HepG2 (cell line): ENCODE data around the gene FBXO44. TPM values are rescaled to one million over a fixed set of nuclear protein-coding genes. Genes with fewer than 3 reads are reported as not detected.

Experiments used
- ARNT ChIP-seq: fragments of 450-650 bp; IDR thresholded peaks from 2 replicates; pipeline ENCODE4 v1.6.1; 2017
- BRD4 ChIP-seq: sonication (generic); formaldehyde crosslinking; IDR thresholded peaks from 2 replicates; pipeline ENCODE4 v1.4.0; 2020; ENCODE audit warnings: missing genetic modification reagents
- FOXK1 ChIP-seq: sonication (generic); formaldehyde crosslinking; IDR thresholded peaks from 2 replicates; pipeline ENCODE4 v1.4.0; 2020; ENCODE audit warnings: low read depth, missing genetic modification reagents, borderline replicate concordance
- GRHL1 ChIP-seq: sonication (generic); formaldehyde crosslinking; conservative IDR thresholded peaks from 2 replicates; pipeline ENCODE4 v1.8.0; 2022; ENCODE audit warnings: missing genetic modification reagents
- HMG20B ChIP-seq: conservative IDR thresholded peaks from 2 replicates; pipeline ENCODE4 v1.6.1; 2016; ENCODE audit warnings: missing genetic modification reagents, missing compliant biosample characterization
- KDM2A ChIP-seq: sonication (generic); formaldehyde crosslinking; IDR thresholded peaks from 2 replicates; pipeline ENCODE4 v1.4.0; 2020; ENCODE audit warnings: low read depth, missing genetic modification reagents, borderline replicate concordance
- MED13 ChIP-seq: sonication (generic); formaldehyde crosslinking; IDR thresholded peaks from 2 replicates; pipeline ENCODE4 v1.5.0; 2020; ENCODE audit warnings: missing genetic modification reagents
- POGK ChIP-seq: sonication (generic); formaldehyde crosslinking; conservative IDR thresholded peaks from 2 replicates; pipeline ENCODE4 v1.8.0; 2022; ENCODE audit warnings: mild to moderate bottlenecking, moderate library complexity, missing genetic modification reagents
- RBM39 ChIP-seq: fragments of 200-400 bp; formaldehyde crosslinking; IDR thresholded peaks from one replicate; pipeline ENCODE4 v1.6.1; 2018; ENCODE audit warnings: antibody characterized with exemption, mild to moderate bottlenecking, low read depth, low read length; ENCODE audit not compliant: poor library complexity, severe bottlenecking
- RCOR2 ChIP-seq: IDR thresholded peaks from 2 replicates; pipeline ENCODE4 v1.6.1; 2016; ENCODE audit warnings: missing biosample characterization, missing genetic modification reagents
- TBX2 ChIP-seq: sonication (generic); formaldehyde crosslinking; IDR thresholded peaks from 2 replicates; pipeline ENCODE4 v1.5.0; 2020; ENCODE audit warnings: missing genetic modification reagents, mild to moderate bottlenecking, borderline replicate concordance
- ZBTB7A ChIP-seq: sonication (generic); formaldehyde crosslinking; IDR thresholded peaks from 2 replicates; pipeline ENCODE4 v1.8.0; 2022; ENCODE audit warnings: mild to moderate bottlenecking, missing genetic modification reagents
- ZNF3 ChIP-seq: IDR thresholded peaks from 2 replicates; pipeline ENCODE4 v1.7.0; 2017; ENCODE audit warnings: inconsistent platforms
- ZNF547 ChIP-seq: sonication (generic); formaldehyde crosslinking; IDR thresholded peaks from 2 replicates; pipeline ENCODE4 v1.5.1; 2020; ENCODE audit warnings: mild to moderate bottlenecking, missing genetic modification reagents
- ZNF747 ChIP-seq: sonication (generic); formaldehyde crosslinking; IDR thresholded peaks from 2 replicates; pipeline ENCODE4 v1.8.1; 2023; ENCODE audit warnings: missing genetic modification reagents, mild to moderate bottlenecking, borderline replicate concordance
- polyA plus RNA-seq, 8 experiments: library from polyadenylated mRNA; depleted of rRNA in 3 of 8; stranded (reverse) in 7 of 8; unstranded in 1 of 8; fragments of >200 nt; fragmentation: Illumina TruSeq in 4 of 8; extraction: Trizol in 4 of 8; gene quantifications; 2 replicates each; pipeline versions ENCODE4 v1.2.1 to v1.2.3, GENCODE V29; 2011 to 2016; ENCODE audit warnings: low read depth in 4 of 8, missing spikeins in 1 of 8, mixed read lengths in 1 of 8; ENCODE audit not compliant: insufficient read depth in 1 of 8
- total RNA-seq, 5 experiments: library from RNA; depleted of rRNA; stranded (reverse); fragments of >200 nt; fragmentation: Illumina TruSeq; extraction: Trizol; gene quantifications; 2 replicates each; pipeline ENCODE4 v1.2.3, GENCODE V29; 2016; ENCODE audit warnings: low read depth in 1 of 5
- TF ChIP-seq, protein P1 (sequence below): sonication (generic); formaldehyde crosslinking; IDR thresholded peaks from 2 replicates; pipeline ENCODE4 v1.5.0; 2020; ENCODE audit warnings: mild to moderate bottlenecking, missing genetic modification reagents
- TF ChIP-seq, protein P2 (sequence below): sonication (generic); formaldehyde crosslinking; IDR thresholded peaks from 2 replicates; pipeline ENCODE4 v1.9.0; 2022; ENCODE audit warnings: low read depth, missing genetic modification reagents
- TF ChIP-seq, protein P3 (sequence below): sonication (generic); formaldehyde crosslinking; IDR thresholded peaks from 2 replicates; pipeline ENCODE4 v1.5.1; 2020; ENCODE audit warnings: mild to moderate bottlenecking, missing genetic modification reagents, moderate library complexity

Gene FBXO44
- total and polyA plus RNA-seq, 2 of the 13 experiments (the other 11 are each of a cell fraction or from before 2014, with no cell fraction given), result 22.4 to 27.9 TPM

DNA sequence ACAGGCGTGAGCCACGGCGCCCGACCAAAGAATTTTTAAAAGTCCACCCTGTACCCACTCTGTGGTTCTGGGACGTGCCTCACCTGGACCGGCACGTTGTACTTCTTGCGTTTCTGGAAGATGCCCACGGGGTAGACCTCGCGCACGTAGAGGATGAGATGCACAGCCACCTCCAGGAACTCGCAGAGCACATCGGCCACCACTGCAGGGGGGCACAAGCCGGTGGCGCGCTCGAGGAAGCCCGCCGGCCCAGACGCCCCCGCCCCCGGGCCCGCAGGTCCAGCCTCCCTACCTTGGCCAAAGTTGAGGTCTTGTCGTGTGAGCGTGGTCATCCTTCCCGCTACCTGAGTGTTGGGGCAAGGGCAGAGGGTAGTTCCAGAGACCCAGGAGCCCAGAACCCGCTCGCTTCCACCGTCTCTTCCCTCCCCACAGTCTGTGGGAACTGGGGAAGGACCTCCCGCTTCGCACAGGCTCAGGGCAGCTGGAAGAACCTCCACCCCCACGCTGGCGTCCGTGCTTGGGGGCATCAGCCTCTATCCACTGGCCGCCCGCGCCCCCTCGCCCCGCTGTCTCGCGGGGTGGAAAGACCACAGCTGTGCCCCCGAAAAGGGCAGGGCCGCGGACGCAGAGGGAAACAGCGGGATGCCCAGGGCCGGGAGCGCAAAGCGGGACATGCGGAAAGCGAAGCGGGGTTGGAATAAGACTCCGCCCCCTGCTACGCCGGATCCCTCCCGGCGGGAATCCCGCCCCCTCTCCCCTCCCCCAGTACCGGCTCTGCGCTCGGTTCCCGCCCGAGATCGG is 25.8 kb downstream of the FBXO44 start (continued):
- no peak for TF ChIP-seq GRHL1 (CRISPR knock-in tag)
- no peak for TF ChIP-seq ZNF3 (CRISPR knock-in tag)
- TF ChIP-seq ZBTB7A (CRISPR knock-in tag), result 0 out of 2 replicates have a peak, but pooled peaks have one; percentile 40
- TF ChIP-seq ZNF547, result peak; percentile 70; the same call in 1 of the 2 replicates
- TF ChIP-seq ZNF747 (CRISPR knock-in tag), result peak; percentile 48; the same call in 1 of the 2 replicates
- no peak for TF ChIP-seq RCOR2
- TF ChIP-seq HMG20B, result no peak
- TF ChIP-seq KDM2A (CRISPR knock-in tag), result peak; percentile 66
- TF ChIP-seq MED13, result no peak
- no peak for TF ChIP-seq FOXK1 (CRISPR knock-in tag)
- TF ChIP-seq BRD4, result no peak
- TF ChIP-seq TBX2 (CRISPR knock-in tag), result peak; percentile 40; the same call in 1 of the 2 replicates
- no peak for TF ChIP-seq ARNT
- TF ChIP-seq, protein P1, sequence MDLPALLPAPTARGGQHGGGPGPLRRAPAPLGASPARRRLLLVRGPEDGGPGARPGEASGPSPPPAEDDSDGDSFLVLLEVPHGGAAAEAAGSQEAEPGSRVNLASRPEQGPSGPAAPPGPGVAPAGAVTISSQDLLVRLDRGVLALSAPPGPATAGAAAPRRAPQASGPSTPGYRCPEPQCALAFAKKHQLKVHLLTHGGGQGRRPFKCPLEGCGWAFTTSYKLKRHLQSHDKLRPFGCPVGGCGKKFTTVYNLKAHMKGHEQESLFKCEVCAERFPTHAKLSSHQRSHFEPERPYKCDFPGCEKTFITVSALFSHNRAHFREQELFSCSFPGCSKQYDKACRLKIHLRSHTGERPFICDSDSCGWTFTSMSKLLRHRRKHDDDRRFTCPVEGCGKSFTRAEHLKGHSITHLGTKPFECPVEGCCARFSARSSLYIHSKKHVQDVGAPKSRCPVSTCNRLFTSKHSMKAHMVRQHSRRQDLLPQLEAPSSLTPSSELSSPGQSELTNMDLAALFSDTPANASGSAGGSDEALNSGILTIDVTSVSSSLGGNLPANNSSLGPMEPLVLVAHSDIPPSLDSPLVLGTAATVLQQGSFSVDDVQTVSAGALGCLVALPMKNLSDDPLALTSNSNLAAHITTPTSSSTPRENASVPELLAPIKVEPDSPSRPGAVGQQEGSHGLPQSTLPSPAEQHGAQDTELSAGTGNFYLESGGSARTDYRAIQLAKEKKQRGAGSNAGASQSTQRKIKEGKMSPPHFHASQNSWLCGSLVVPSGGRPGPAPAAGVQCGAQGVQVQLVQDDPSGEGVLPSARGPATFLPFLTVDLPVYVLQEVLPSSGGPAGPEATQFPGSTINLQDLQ, result peak; percentile 78; the same call in 1 of the 2 replicates
- TF ChIP-seq RBM39, result no peak
- TF ChIP-seq, protein P2, sequence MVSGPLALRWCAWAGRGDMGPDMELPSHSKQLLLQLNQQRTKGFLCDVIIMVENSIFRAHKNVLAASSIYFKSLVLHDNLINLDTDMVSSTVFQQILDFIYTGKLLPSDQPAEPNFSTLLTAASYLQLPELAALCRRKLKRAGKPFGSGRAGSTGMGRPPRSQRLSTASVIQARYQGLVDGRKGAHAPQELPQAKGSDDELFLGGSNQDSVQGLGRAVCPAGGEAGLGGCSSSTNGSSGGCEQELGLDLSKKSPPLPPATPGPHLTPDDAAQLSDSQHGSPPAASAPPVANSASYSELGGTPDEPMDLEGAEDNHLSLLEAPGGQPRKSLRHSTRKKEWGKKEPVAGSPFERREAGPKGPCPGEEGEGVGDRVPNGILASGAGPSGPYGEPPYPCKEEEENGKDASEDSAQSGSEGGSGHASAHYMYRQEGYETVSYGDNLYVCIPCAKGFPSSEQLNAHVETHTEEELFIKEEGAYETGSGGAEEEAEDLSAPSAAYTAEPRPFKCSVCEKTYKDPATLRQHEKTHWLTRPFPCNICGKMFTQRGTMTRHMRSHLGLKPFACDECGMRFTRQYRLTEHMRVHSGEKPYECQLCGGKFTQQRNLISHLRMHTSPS, result 0 out of 2 replicates have a peak, but pooled peaks have one; percentile 20
- TF ChIP-seq, protein P3, sequence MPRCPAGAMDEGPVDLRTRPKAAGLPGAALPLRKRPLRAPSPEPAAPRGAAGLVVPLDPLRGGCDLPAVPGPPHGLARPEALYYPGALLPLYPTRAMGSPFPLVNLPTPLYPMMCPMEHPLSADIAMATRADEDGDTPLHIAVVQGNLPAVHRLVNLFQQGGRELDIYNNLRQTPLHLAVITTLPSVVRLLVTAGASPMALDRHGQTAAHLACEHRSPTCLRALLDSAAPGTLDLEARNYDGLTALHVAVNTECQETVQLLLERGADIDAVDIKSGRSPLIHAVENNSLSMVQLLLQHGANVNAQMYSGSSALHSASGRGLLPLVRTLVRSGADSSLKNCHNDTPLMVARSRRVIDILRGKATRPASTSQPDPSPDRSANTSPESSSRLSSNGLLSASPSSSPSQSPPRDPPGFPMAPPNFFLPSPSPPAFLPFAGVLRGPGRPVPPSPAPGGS (CRISPR knock-in tag), result peak; percentile 40
- TF ChIP-seq POGK (CRISPR knock-in tag), result no peak; the same call in 1 of the 2 replicates
